GM12878 (cell line): ENCODE measurements around the gene INCA1. TPM values are rescaled to one million over a fixed set of nuclear protein-coding genes. Genes with fewer than 3 reads are reported as not detected.
A peak's percentile ranks its signal among the peaks of the same experiment; 100 is the strongest.

Source experiments
- BHLHE40 ChIP-seq, 2 experiments: fragments of 450-650 bp in 1 of 2; IDR thresholded peaks; 2 replicates each; pipeline ENCODE4 v1.6.1; 2011 to 2017; ENCODE audit warnings: low read depth in 2 of 2, borderline replicate concordance in 1 of 2, improper control_type of control experiment in 1 of 2, low read length in 1 of 2, mild to moderate bottlenecking in 1 of 2
- BRCA1 ChIP-seq: IDR thresholded peaks from 2 replicates; pipeline ENCODE4 v1.6.1; 2011; ENCODE audit warnings: low read depth, low read length, improper control_type of control experiment
- EED ChIP-seq: sonication (generic); IDR thresholded peaks from 2 replicates; pipeline ENCODE4 v1.6.1; 2016; ENCODE audit warnings: antibody characterized with exemption, low read depth
- EP300 ChIP-seq, 2 experiments: fragments of 150-350 bp in 1 of 2; IDR thresholded peaks; 2 replicates each; pipeline ENCODE4 v1.6.1; 2011 to 2012; ENCODE audit warnings: low read depth in 2 of 2, low read length in 2 of 2, borderline replicate concordance in 1 of 2, improper control_type of control experiment in 1 of 2, inconsistent platforms in 1 of 2; ENCODE audit not compliant: control insufficient read depth in 1 of 2
- IKZF1 ChIP-seq: fragments of 450-650 bp; conservative IDR thresholded peaks from 2 replicates; pipeline ENCODE4 v1.6.1; 2017; ENCODE audit warnings: antibody characterized with exemption, mild to moderate bottlenecking
- IRF4 ChIP-seq: IDR thresholded peaks from 2 replicates; pipeline ENCODE4 v1.6.1; 2011; ENCODE audit warnings: low read depth, low read length
- LARP7 ChIP-seq: fragments of 450-650 bp; IDR thresholded peaks from 2 replicates; pipeline ENCODE4 v1.6.1; 2017; ENCODE audit warnings: mild to moderate bottlenecking
- MTA2 ChIP-seq: fragments of 450-650 bp; IDR thresholded peaks from 2 replicates; pipeline ENCODE4 v1.6.1; 2016; ENCODE audit warnings: low read depth, mild to moderate bottlenecking, moderate library complexity
- NBN ChIP-seq: fragments of 450-650 bp; IDR thresholded peaks from 2 replicates; pipeline ENCODE4 v1.6.1; 2016
- NR2C2 ChIP-seq: IDR thresholded peaks from 2 replicates; pipeline ENCODE4 v1.6.1; 2011; ENCODE audit warnings: borderline replicate concordance, low read depth; ENCODE audit not compliant: control insufficient read depth, insufficient read length
- PBX3 ChIP-seq: IDR thresholded peaks from 2 replicates; pipeline ENCODE4 v1.6.1; 2011; ENCODE audit warnings: mild to moderate bottlenecking, low read depth, low read length, moderate library complexity; ENCODE audit not compliant: insufficient replicate concordance
- POLR2AphosphoS5 ChIP-seq: IDR thresholded peaks from 2 replicates; pipeline ENCODE4 v1.6.1; 2011; ENCODE audit warnings: mild to moderate bottlenecking, low read length, inconsistent platforms
- RAD21 ChIP-seq: IDR thresholded peaks from 2 replicates; pipeline ENCODE4 v1.6.1; 2011; ENCODE audit warnings: mild to moderate bottlenecking, low read depth, low read length, moderate library complexity; ENCODE audit not compliant: insufficient read depth
- SMAD1 ChIP-seq: fragments of 450-650 bp; IDR thresholded peaks from 2 replicates; pipeline ENCODE4 v1.6.1; 2018; ENCODE audit warnings: mild to moderate bottlenecking, low read depth; ENCODE audit not compliant: partially characterized antibody
- SREBF2 ChIP-seq: IDR thresholded peaks from 2 replicates; pipeline ENCODE4 v1.6.1; 2012; ENCODE audit warnings: mild to moderate bottlenecking, low read length
- SRF ChIP-seq, 2 experiments: IDR thresholded peaks; 2 replicates each; pipeline ENCODE4 v1.6.1; 2011; ENCODE audit warnings: low read depth in 2 of 2, low read length in 2 of 2, mild to moderate bottlenecking in 1 of 2, moderate library complexity in 1 of 2
- SUPT20H ChIP-seq: IDR thresholded peaks from 2 replicates; pipeline ENCODE4 v1.6.1; 2011; ENCODE audit warnings: low read depth, mild to moderate bottlenecking, low read length, moderate library complexity, borderline replicate concordance; ENCODE audit not compliant: control insufficient read depth
- TCF3 ChIP-seq: IDR thresholded peaks from 2 replicates; pipeline ENCODE4 v1.6.1; 2012; ENCODE audit warnings: low read depth, mild to moderate bottlenecking, low read length, borderline replicate concordance; ENCODE audit not compliant: insufficient read depth
- ZNF687 ChIP-seq: fragments of 450-650 bp; IDR thresholded peaks from 2 replicates; pipeline ENCODE4 v1.6.1; 2017; ENCODE audit warnings: mild to moderate bottlenecking, moderate library complexity
- ZZZ3 ChIP-seq: IDR thresholded peaks from 2 replicates; pipeline ENCODE4 v1.6.1; 2011; ENCODE audit warnings: low read depth; ENCODE audit not compliant: control insufficient read depth, insufficient read length
- polyA plus RNA-seq, 11 experiments: library from polyadenylated mRNA; depleted of rRNA in 4 of 11; unstranded in 6 of 11; stranded (reverse) in 5 of 11; fragments of >200 nt; fragmentation: Nextera tagmentation in 4 of 11; fragmentation: Illumina TruSeq in 1 of 11; extraction: Ambion mirVana in 4 of 11; extraction: Trizol in 1 of 11; gene quantifications; 1 replicate in 1 of 11; 2 replicates in 10 of 11; pipeline versions ENCODE4 v1.2.1 to v1.2.3, GENCODE V29; 2011 to 2016; ENCODE audit warnings: inconsistent platforms in 2 of 11, missing spikeins in 2 of 11, low read depth in 1 of 11
- total RNA-seq, 4 experiments: library from RNA; depleted of rRNA in 3 of 4; stranded (reverse); fragments of >200 nt in 3 of 4; fragmentation: Illumina TruSeq in 1 of 4; extraction: Trizol in 1 of 4; gene quantifications; 2 replicates each; pipeline versions ENCODE4 v1.2.1 to v1.2.3, GENCODE V29; 2013 to 2021
- TF ChIP-seq, protein P1 (sequence below): fragments of 450-650 bp; formaldehyde crosslinking; IDR thresholded peaks from 2 replicates; pipeline ENCODE4 v1.4.0; 2020; ENCODE audit warnings: mild to moderate bottlenecking, moderate library complexity

The INCA1 gene
- total and polyA plus RNA-seq, 10 of the 15 experiments (the other 5 are each of a cell fraction or from before 2014, with no cell fraction given): 0.19 to 1.8 (median 0.45) TPM

DNA sequence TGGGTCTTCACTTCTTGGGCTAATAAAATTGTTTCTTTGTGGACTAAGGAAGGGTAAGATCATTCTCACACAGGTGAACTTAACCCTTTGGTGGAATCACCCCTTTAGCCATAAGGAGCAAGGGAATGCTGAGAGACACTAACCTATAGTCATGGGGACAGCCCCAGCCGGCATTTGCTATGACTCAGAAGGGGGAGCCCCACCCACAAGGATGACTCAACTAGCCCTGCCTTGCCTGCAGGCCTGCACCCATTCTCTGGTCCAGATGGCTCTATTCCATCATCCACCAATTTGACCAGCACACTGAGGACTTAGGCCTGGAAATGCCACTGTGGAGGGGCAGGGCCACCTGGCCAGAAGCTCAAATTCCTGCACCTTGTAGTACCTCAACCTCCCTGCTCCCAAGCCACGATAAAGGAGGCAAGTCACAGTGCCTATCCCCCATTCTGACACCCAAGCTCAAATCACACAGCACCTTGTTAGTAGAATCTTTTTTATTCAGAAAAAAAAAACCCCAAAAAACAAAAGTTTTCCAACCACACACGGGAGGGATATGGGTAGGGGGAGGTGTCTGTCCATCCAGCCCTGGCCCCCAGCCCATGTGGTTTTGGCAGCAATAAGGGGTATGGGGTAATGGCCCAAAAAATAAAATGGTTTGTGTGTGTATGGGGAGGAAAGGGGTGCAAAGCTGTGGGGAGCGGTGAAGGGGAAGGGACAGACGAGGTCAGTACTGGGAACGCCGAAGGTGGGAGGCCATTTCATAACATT lies 52.0 kb downstream of the INCA1 start (continued):
- TF ChIP-seq PBX3 (peak; percentile 3), MTA2 (no peak; the same call in 1 of the 2 replicates), EP300 (IDR thresholded peaks at IDR 0.05; ENCODE audit: borderline replicate concordance in 1 of 2, control insufficient read depth in 1 of 2, low read depth in 2 of 2, low read length in 2 of 2) (peak in 1 of 2 experiments; percentile 74; a peak in 1 of 4 replicates), RAD21 (no peak), IKZF1 (peak; percentile 90), SREBF2 (no peak), NBN (no peak; the same call in 1 of the 2 replicates), ZZZ3 (no peak), BRCA1 (no peak), SUPT20H (no peak), TCF3 (peak; percentile 76), SMAD1 (no peak), ZNF687 (peak; percentile 40), SRF (IDR thresholded peaks at IDR 0.05; ENCODE audit: low read depth in 2 of 2, low read length in 2 of 2) (0 out of 4 replicates have a peak, but pooled peaks of 1 of the 2 experiments have one; percentile 60), IRF4 (peak; percentile 87), POLR2AphosphoS5 (peak; percentile 87), NR2C2 (no peak), EED (peak; percentile 87), LARP7 (peak; percentile 54; the same call in 1 of the 2 replicates), BHLHE40 (IDR thresholded peaks at IDR 0.05; ENCODE audit: borderline replicate concordance in 1 of 2, low read depth in 2 of 2, low read length in 1 of 2) (peak in 1 of 2 experiments; percentile 44; a peak in 1 of 4 replicates)
- TF ChIP-seq, protein P1, sequence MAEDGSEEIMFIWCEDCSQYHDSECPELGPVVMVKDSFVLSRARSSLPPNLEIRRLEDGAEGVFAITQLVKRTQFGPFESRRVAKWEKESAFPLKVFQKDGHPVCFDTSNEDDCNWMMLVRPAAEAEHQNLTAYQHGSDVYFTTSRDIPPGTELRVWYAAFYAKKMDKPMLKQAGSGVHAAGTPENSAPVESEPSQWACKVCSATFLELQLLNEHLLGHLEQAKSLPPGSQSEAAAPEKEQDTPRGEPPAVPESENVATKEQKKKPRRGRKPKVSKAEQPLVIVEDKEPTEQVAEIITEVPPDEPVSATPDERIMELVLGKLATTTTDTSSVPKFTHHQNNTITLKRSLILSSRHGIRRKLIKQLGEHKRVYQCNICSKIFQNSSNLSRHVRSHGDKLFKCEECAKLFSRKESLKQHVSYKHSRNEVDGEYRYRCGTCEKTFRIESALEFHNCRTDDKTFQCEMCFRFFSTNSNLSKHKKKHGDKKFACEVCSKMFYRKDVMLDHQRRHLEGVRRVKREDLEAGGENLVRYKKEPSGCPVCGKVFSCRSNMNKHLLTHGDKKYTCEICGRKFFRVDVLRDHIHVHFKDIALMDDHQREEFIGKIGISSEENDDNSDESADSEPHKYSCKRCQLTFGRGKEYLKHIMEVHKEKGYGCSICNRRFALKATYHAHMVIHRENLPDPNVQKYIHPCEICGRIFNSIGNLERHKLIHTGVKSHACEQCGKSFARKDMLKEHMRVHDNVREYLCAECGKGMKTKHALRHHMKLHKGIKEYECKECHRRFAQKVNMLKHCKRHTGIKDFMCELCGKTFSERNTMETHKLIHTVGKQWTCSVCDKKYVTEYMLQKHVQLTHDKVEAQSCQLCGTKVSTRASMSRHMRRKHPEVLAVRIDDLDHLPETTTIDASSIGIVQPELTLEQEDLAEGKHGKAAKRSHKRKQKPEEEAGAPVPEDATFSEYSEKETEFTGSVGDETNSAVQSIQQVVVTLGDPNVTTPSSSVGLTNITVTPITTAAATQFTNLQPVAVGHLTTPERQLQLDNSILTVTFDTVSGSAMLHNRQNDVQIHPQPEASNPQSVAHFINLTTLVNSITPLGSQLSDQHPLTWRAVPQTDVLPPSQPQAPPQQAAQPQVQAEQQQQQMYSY (CRISPR knock-in tag): no peak
